Stimulated activated CD4-positive, alpha-beta T cell treated with anti-CD3 and anti-CD28 coated beads, Interleukin-1b, Interleukin-23, amount 100 ng/mL, for 24 hours (primary cell): ENCODE measurements around the gene ARID3A.
"Not testable (repeated sequence)": the region's sequence is repeated elsewhere in the genome, so short reads cannot be mapped to it uniquely, and the experiment has no call there.

Experiments used
- DNase-seq, 4 experiments: peaks; one replicate each; pipeline ENCODE4 v3.0.0-alpha.2; 2020; ENCODE audit warnings: low read depth in 4 of 4, low spot score in 1 of 4

The ARID3A gene

GRCh38 chr19:925526-926322 lies at the start of gene ARID3A:
Gene ARID3A, plus strand, starts transcription at chr19:926035. Its CDS starts 3,494 bp downstream, at chr19:929529.
- DNase-seq, result peak in 2 of 4 experiments; percentile 66 to 69

GRCh38 chr19:876089-876488 lies 49.7 kb upstream of the ARID3A start:
- DNase-seq, result no peak

- no peak for DNase-seq
These were observed 49.0 kb upstream of the ARID3A start for GRCh38 chr19:876780-877314.

GRCh38 chr19:877992-878660 lies 47.7 kb upstream of the ARID3A start:
- not testable (repeated sequence) for DNase-seq

- not testable (repeated sequence) for DNase-seq
These were observed 46.9 kb upstream of the ARID3A start for GRCh38 chr19:878751-879561.

GRCh38 chr19:879711-880438 lies 46.0 kb upstream of the ARID3A start:
- no peak for DNase-seq

GRCh38 chr19:881385-882071 lies 44.3 kb upstream of the ARID3A start:
- no peak for DNase-seq

- DNase-seq, result no peak
These were observed 42.9 kb upstream of the ARID3A start for GRCh38 chr19:882871-883497.

- DNase-seq, result no peak
These were observed 42.1 kb upstream of the ARID3A start for GRCh38 chr19:883661-884211.

- DNase-seq, result no peak
These were observed 41.2 kb upstream of the ARID3A start for GRCh38 chr19:884420-885211.

- no peak for DNase-seq
These were observed 40.2 kb upstream of the ARID3A start for GRCh38 chr19:885536-886224.

GRCh38 chr19:887072-887471 lies 38.8 kb upstream of the ARID3A start:
- DNase-seq, result no peak

- DNase-seq, result no peak
These were observed 38.2 kb upstream of the ARID3A start for GRCh38 chr19:887599-887998.

- DNase-seq, result no peak
These were observed 37.1 kb upstream of the ARID3A start for GRCh38 chr19:888581-889385.

- no peak for DNase-seq
These were observed 36.1 kb upstream of the ARID3A start for GRCh38 chr19:889662-890295.

- no peak for DNase-seq
These were observed 35.0 kb upstream of the ARID3A start for GRCh38 chr19:890831-891230.
